CD4-positive, alpha-beta T cell (primary cell): ENCODE measurements around the gene TES. TPM values are rescaled to one million over a fixed set of nuclear protein-coding genes. Genes with fewer than 3 reads are reported as not detected.

Experiments used
- ATAC-seq: fragments of 200-7000 bp; cut with Tn5 transposase; one replicate; pipeline ENCODE4 v1.10.0; 2022; ENCODE audit warnings: mild to moderate bottlenecking; ENCODE audit not compliant: poor library complexity
- CTCF ChIA-PET: fragments of 350-600 bp; sonication (Branson Sonifier 250); formaldehyde crosslinking; loops from one replicate; lab custom pipeline; 2021; ENCODE audit warnings: antibody characterized with exemption, inconsistent platforms; lab: Charles Lee
- POLR2A ChIA-PET: fragments of 350-600 bp; sonication (Branson Sonifier 250); formaldehyde crosslinking; loops from one replicate; lab custom pipeline; 2021; ENCODE audit warnings: antibody characterized with exemption, inconsistent platforms; lab: Charles Lee
- DNase-seq, 14 experiments: peaks; one replicate each; pipeline ENCODE4 v3.0.0-alpha.2; 2013 to 2020; ENCODE audit warnings: mixed read lengths in 2 of 14
- H3K27ac ChIP-seq, 2 donors: one replicate each; pipeline versions ENCODE4 v1.5.1 to v1.7.0; 2013; ENCODE audit warnings: low read length in 2 of 2, low read depth in 1 of 2, mild to moderate bottlenecking in 1 of 2
- H3K27me3 ChIP-seq, 2 experiments: 1 replicate in 1 of 2; 2 replicates in 1 of 2; pipeline versions ENCODE4 v1.6.1 to v1.7.0; 2013; ENCODE audit warnings: low read length in 2 of 2, control low read depth in 1 of 2, mild to moderate bottlenecking in 1 of 2, moderate library complexity in 1 of 2; ENCODE audit not compliant: insufficient read depth in 2 of 2, control insufficient read depth in 1 of 2
- H3K36me3 ChIP-seq: one replicate; pipeline ENCODE4 v1.6.1; 2013; ENCODE audit warnings: low read length, control low read depth; ENCODE audit not compliant: insufficient read depth
- H3K4me1 ChIP-seq: one replicate; pipeline ENCODE4 v1.6.1; 2013; ENCODE audit warnings: low read length, control low read depth; ENCODE audit not compliant: insufficient read depth
- H3K4me3 ChIP-seq: one replicate; pipeline ENCODE4 v1.5.1; 2013; ENCODE audit warnings: mild to moderate bottlenecking, low read length, moderate library complexity
- H3K9me3 ChIP-seq, 2 experiments: 1 replicate in 1 of 2; 2 replicates in 1 of 2; pipeline versions ENCODE4 v1.6.1 to v1.7.0; 2013; ENCODE audit warnings: low read length in 2 of 2, mild to moderate bottlenecking in 2 of 2, control low read depth in 1 of 2, moderate library complexity in 1 of 2; ENCODE audit not compliant: control insufficient read depth in 1 of 2, insufficient read depth in 1 of 2
- H3K27ac Mint-ChIP-seq: one replicate; pipeline ENCODE4 v1.8.0; 2020; ENCODE audit warnings: mixed read lengths
- H3K27me3 Mint-ChIP-seq: one replicate; pipeline ENCODE4 v1.8.0; 2021; ENCODE audit warnings: mixed read lengths
- H3K36me3 Mint-ChIP-seq: one replicate; pipeline ENCODE4 v1.8.0; 2021; ENCODE audit warnings: low read depth, mixed read lengths
- H3K4me1 Mint-ChIP-seq: one replicate; pipeline ENCODE4 v1.8.0; 2021; ENCODE audit warnings: low read depth, mixed read lengths
- H3K4me3 Mint-ChIP-seq: one replicate; pipeline ENCODE4 v1.8.0; 2020; ENCODE audit warnings: mild to moderate bottlenecking, mixed read lengths
- H3K9me3 Mint-ChIP-seq: one replicate; pipeline ENCODE4 v1.8.0; 2020; ENCODE audit warnings: mixed read lengths
- CTCF ChIP-seq: fragments of 200-600 bp; IDR thresholded peaks from one replicate; pipeline ENCODE4 v1.8.0; 2022; ENCODE audit warnings: antibody characterized with exemption, mild to moderate bottlenecking
- intact Hi-C, 2 experiments: fragments of 100-400 bp; cut with DNase I in 1 of 2; cut with micrococcal nuclease in 1 of 2; formaldehyde crosslinking; loops; one replicate each; pipeline versions ENCODE4 v1.15.1 to v1.9.0; 2023 to 2025; cut with DNase I, micrococcal nuclease
- total RNA-seq, 174 experiments: library from RNA in 2 of 174; stranded (reverse) in 2 of 174; gene quantifications; one replicate each; pipeline ENCODE4 v1.2.3 and lab custom pipeline; 2021 to 2026

TES gene
- total RNA-seq, 2 experiments from 2014 or later = 114 to 120 TPM

DNA sequence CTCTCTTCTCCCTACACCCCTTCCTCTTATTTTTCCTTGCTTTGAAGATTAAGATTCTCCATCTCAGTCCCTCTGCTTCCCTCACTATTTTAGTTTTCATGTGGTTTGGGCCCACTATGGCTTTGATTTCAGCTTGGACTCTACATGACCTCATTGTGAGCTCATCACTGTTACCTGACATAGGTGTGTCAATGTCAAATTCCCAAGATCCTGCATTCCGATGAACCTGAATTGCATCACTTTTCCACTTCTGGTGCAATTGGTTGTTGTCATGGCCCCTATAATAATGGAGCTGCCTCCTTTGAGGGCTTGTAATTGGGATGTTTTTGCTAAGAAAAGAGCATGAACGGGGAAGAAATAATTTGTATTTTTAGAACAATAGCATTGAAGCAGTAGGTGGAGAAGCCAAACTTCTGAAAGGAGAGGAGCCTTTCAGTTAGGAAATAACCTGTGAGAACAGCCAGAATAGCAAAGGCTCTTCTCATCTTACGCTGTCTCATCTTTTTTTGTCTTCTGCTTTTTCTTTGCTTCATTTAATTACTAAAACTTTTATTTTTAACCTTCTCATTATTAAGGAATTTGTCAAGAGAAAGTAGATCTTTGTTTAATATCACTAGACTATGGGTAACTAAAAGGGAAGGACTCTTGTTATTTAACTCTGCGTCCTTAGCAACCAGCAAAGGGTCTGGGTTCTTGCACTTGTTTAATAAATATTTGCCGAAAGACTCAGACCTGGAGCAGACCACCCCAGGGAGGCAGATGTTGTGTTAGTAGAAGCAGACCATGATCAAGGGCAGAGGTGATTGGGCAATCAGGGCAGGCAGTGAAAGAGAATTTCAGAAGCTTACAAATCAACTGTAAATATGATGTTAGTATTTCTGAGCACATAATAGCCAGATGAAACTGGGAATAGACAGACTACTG is 95.4 kb downstream of the TES start:
- Histone ChIP-seq H3K4me3 (no peak overlapping the region), H3K4me1 (no peaks in the 10 kb centered on the region), H3K27me3 (peaks cover 0 to 4% of the 10 kb centered on the region in 2 experiments), H3K27ac (no peak overlapping the region), H3K36me3 (no peaks in the 10 kb centered on the region), H3K9me3 (no peaks in the 10 kb centered on the region)
- intact Hi-C loops = loop anchor here in 1 of 2 experiments (10.0 kb wide), 1 partner anchor 61 kb away; no protein-coding TSS in a partner anchor
- Mint-ChIP-seq H3K4me3 (no peak overlapping the region), H3K27me3 (peaks cover 9% of the 10 kb centered on the region), H3K4me1 (no peaks in the 10 kb centered on the region), H3K36me3 (no peaks in the 10 kb centered on the region), H3K27ac (no peak overlapping the region), H3K9me3 (no peaks in the 10 kb centered on the region)
- no peak for TF ChIP-seq CTCF
- ATAC-seq = no peak
- ChIA-PET CTCF (no interaction called here), POLR2A (no interaction called here)
- no peak for DNase-seq

- H3K27ac Mint-ChIP-seq = no peak overlapping the region
- no peak for ATAC-seq
- no peaks in the 10 kb centered on the region for H3K4me1 Mint-ChIP-seq
- intact Hi-C loops = loop anchor here in 1 of 2 experiments (10.0 kb wide), 1 partner anchor 62 kb away; no protein-coding TSS in a partner anchor
- POLR2A ChIA-PET = no interaction called here
- peaks cover 7% of the 10 kb centered on the region for H3K27me3 Mint-ChIP-seq
- no peak overlapping the region for H3K4me3 ChIP-seq
- no peaks in the 10 kb centered on the region for H3K9me3 Mint-ChIP-seq
- no peak for TF ChIP-seq CTCF
- H3K27ac ChIP-seq = no peak overlapping the region
- DNase-seq = no peak
- no peaks in the 10 kb centered on the region for H3K9me3 ChIP-seq
- no peaks in the 10 kb centered on the region for H3K36me3 Mint-ChIP-seq
- no peak overlapping the region for H3K4me3 Mint-ChIP-seq
- no peaks in the 10 kb centered on the region for H3K36me3 ChIP-seq
- CTCF ChIA-PET = no interaction called here
- H3K27me3 ChIP-seq = peaks cover 0 to 4% of the 10 kb centered on the region in 2 experiments
- H3K4me1 ChIP-seq = no peaks in the 10 kb centered on the region
These were observed 96.2 kb downstream of the TES start for GRCh38 chr7:116306409-116307048.

DNA sequence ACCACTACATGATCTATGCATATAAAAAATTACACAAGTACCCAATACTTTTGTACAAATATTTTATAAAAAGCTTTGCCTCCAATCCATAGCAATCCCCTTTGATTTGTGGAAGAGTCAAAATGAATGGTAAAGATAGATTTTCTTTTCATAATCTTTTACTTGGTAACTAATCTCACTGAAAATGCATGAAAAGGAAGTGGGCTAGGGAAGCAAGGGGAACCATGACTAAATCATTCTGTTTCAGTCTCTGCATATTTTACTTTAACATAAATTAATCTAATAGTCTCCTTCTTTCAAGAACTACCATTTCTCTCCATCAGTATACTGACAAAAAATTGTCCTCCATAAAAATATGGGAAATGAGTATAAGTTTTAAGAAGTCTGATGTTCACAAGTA is 96.9 kb downstream of the TES start:
- Mint-ChIP-seq H3K36me3 (no peaks in the 10 kb centered on the region), H3K4me1 (no peaks in the 10 kb centered on the region), H3K27ac (no peak overlapping the region), H3K27me3 (no peaks in the 10 kb centered on the region), H3K4me3 (no peak overlapping the region), H3K9me3 (no peaks in the 10 kb centered on the region)
- POLR2A ChIA-PET = no interaction called here
- Histone ChIP-seq H3K4me3 (no peak overlapping the region), H3K36me3 (no peaks in the 10 kb centered on the region), H3K27ac (no peak overlapping the region), H3K9me3 (no peaks in the 10 kb centered on the region), H3K27me3 (peaks cover 0 to 4% of the 10 kb centered on the region in 2 experiments), H3K4me1 (no peaks in the 10 kb centered on the region)
- ATAC-seq = no peak
- no peak for TF ChIP-seq CTCF
- DNase-seq = no peak
- intact Hi-C loops = loop anchor here in 1 of 2 experiments (10.0 kb wide), 1 partner anchor 62 kb away; no protein-coding TSS in a partner anchor
- CTCF ChIA-PET = no interaction called here

Other genes with a start within 250 kb of the TES start
- gene TFEC, start 179.8 kb upstream of the TES start, total RNA-seq = not detected